Measurements from ENCODE around the gene EEF2K. TPM values are rescaled to one million over a fixed set of nuclear protein-coding genes. Genes with fewer than 3 reads are reported as not detected.
A peak's percentile ranks its signal among the peaks of the same experiment; 100 is the strongest.

Gene EEF2K
- total and polyA plus RNA-seq, 2 of the 13 experiments (the other 11 are each of a cell fraction or from before 2014, with no cell fraction given): 22.0 to 23.8 TPM

GRCh38 chr16:22195695-22196558 lies 10.2 kb upstream of the EEF2K start (continued):
- no peak for TF ChIP-seq ZBTB14 (CRISPR knock-in tag; IDR thresholded peaks at IDR 0.05)
- no peak for TF ChIP-seq NFIB (CRISPR knock-in tag; IDR thresholded peaks at IDR 0.05; ENCODE audit: borderline replicate concordance)
- TF ChIP-seq HNRNPUL1 (IDR thresholded peaks at IDR 0.05; ENCODE audit: low read depth, low read length): no peak
- TF ChIP-seq TRIM22 (IDR thresholded peaks at IDR 0.05): no peak
- peak; percentile 100; the same call in 1 of the 2 replicates for TF ChIP-seq ZNF597 (CRISPR knock-in tag; IDR thresholded peaks at IDR 0.05)
- no peak for TF ChIP-seq SMARCC2 (IDR thresholded peaks at IDR 0.05)
- no peak for TF ChIP-seq IKZF1 (IDR thresholded peaks at IDR 0.05)
- peak; percentile 78 for TF ChIP-seq YY1 (IDR thresholded peaks at IDR 0.05; ENCODE audit: insufficient read depth, insufficient replicate concordance, low read depth, low read length)
- peak; percentile 84 for TF ChIP-seq THAP9 (CRISPR knock-in tag; IDR thresholded peaks at IDR 0.05; ENCODE audit: borderline replicate concordance)
- no peak for TF ChIP-seq ATAD3A (CRISPR knock-in tag; IDR thresholded peaks at IDR 0.05)
- TF ChIP-seq ZSCAN22 (CRISPR knock-in tag; IDR thresholded peaks at IDR 0.05): peak; percentile 39; the same call in 1 of the 2 replicates
- TF ChIP-seq ZNF430 (CRISPR knock-in tag; IDR thresholded peaks at IDR 0.05): peak; percentile 83
- no peak for TF ChIP-seq ZBTB39 (CRISPR knock-in tag; IDR thresholded peaks at IDR 0.05)
- TF ChIP-seq ARHGAP35 (CRISPR knock-in tag; IDR thresholded peaks at IDR 0.05; ENCODE audit: borderline replicate concordance): peak; percentile 68; the same call in 1 of the 2 replicates
- peak; percentile 89; the same call in 1 of the 2 replicates for TF ChIP-seq TOPORS (CRISPR knock-in tag; IDR thresholded peaks at IDR 0.05)
- TF ChIP-seq ZBTB8A (CRISPR knock-in tag; IDR thresholded peaks at IDR 0.05; ENCODE audit: borderline replicate concordance, low read depth): 0 out of 2 replicates have a peak, but pooled peaks have one; percentile 11
- no peak for TF ChIP-seq PCBP1 (IDR thresholded peaks at IDR 0.05; ENCODE audit: borderline replicate concordance, low read depth, low read length)
- no peak for TF ChIP-seq FLYWCH1 (CRISPR knock-in tag; IDR thresholded peaks at IDR 0.05)
- peak; percentile 85; the same call in 1 of the 2 replicates for TF ChIP-seq ZBTB20 (CRISPR knock-in tag; IDR thresholded peaks at IDR 0.05; ENCODE audit: borderline replicate concordance, low read depth)
- peak; percentile 98 for TF ChIP-seq STAT5B (CRISPR knock-in tag; IDR thresholded peaks at IDR 0.05)

Data from HepG2 (cell line).